K562 (cell line): Measurements from ENCODE around the gene SLC39A6. TPM values are rescaled to one million over a fixed set of nuclear protein-coding genes. Genes with fewer than 3 reads are reported as not detected.

Experiments used
- ATAC-seq: fragments of 200-7000 bp; cut with Tn5 transposase; 3 replicates; pipeline ENCODE4 v1.9.1; 2020; ENCODE audit warnings: moderate library complexity
- BruUV-seq: library from RNA; stranded (reverse); fragments of 400-500 nt; replicated peaks from 2 replicates; lab custom pipeline; 2021; lab: Mats Ljungman, UMichigan
- CTCF ChIA-PET: fragments of 300-600 bp; formaldehyde crosslinking; extraction: SDS; loops from one replicate; lab custom pipeline; 2021; ENCODE audit warnings: low intra/inter-chr PET ratio; lab: Yijun Ruan, JAX
- POLR2A ChIA-PET: fragments of 300-600, 350-650 bp; sonication (Branson Sonifier 250); formaldehyde crosslinking; extraction: SDS; loops from one replicate; lab custom pipeline; 2021; ENCODE audit warnings: antibody characterized with exemption, inconsistent platforms; lab: Yijun Ruan, JAX
- DNase-seq, 4 experiments: peaks; one replicate each; pipeline versions ENCODE4 v3.0.0 to v3.0.0-alpha.2; 2011 to 2018; ENCODE audit warnings: low spot score in 3 of 4, mixed read lengths in 3 of 4; ENCODE audit errors: extremely low read depth in 1 of 4
- FAIRE-seq: peaks from 2 replicates; lab custom pipeline; 2011; peaks lifted over from hg19 to GRCh38; lab: Jason Lieb, UNC
- H2AFZ ChIP-seq: 2 replicates; pipeline ENCODE4 v1.6.0; 2011; ENCODE audit warnings: low read depth, low read length, control low read depth, inconsistent platforms
- H3K27ac ChIP-seq: fragments of 200-600 bp; 3 replicates; pipeline ENCODE4 v1.8.0; 2011; ENCODE audit warnings: low read depth, mild to moderate bottlenecking, control low read depth, inconsistent platforms, low read length, moderate library complexity, mixed read lengths; ENCODE audit errors: extremely low read depth
- H3K27me3 ChIP-seq, 2 experiments: fragments of 300-600 bp in 1 of 2; 2 replicates in 1 of 2; 3 replicates in 1 of 2; pipeline versions ENCODE4 v1.6.0 to v1.8.0; 2011; ENCODE audit warnings: inconsistent platforms in 2 of 2, low read length in 2 of 2, mild to moderate bottlenecking in 1 of 2, mixed read lengths in 1 of 2, moderate library complexity in 1 of 2; ENCODE audit not compliant: control insufficient read depth in 2 of 2, insufficient read depth in 2 of 2
- H3K36me3 ChIP-seq: fragments of 300-600 bp; 3 replicates; pipeline ENCODE4 v1.8.0; 2011; ENCODE audit warnings: mild to moderate bottlenecking, low read length, inconsistent platforms; ENCODE audit not compliant: control insufficient read depth, insufficient read depth
- H3K4me1 ChIP-seq, 2 experiments: fragments of 200-600 bp in 1 of 2; replicated peaks in 1 of 2; 2 replicates in 1 of 2; 3 replicates in 1 of 2; pipeline versions ENCODE4 v1.5.1 to v1.8.0; 2011; ENCODE audit warnings: inconsistent platforms in 2 of 2, low read length in 2 of 2, mild to moderate bottlenecking in 1 of 2, mixed read lengths in 1 of 2, moderate library complexity in 1 of 2; ENCODE audit not compliant: control insufficient read depth in 2 of 2, insufficient read depth in 2 of 2
- H3K4me2 ChIP-seq: 2 replicates; pipeline ENCODE4 v1.6.1; 2011; ENCODE audit warnings: low read length, control low read depth, inconsistent platforms, mixed read lengths; ENCODE audit not compliant: insufficient read depth
- H3K4me3 ChIP-seq: fragments of 200-600 bp; sonication (generic), shearing (Covaris generic); 2 replicates; pipeline ENCODE4 v1.5.1; 2016; ENCODE audit warnings: control low read depth, inconsistent platforms
- H3K79me2 ChIP-seq: fragments of 200-600 bp; 3 replicates; pipeline ENCODE4 v1.8.0; 2011; ENCODE audit warnings: low read length, inconsistent platforms; ENCODE audit not compliant: control insufficient read depth, insufficient read depth
- H3K9ac ChIP-seq, 2 experiments: 2 replicates each; pipeline versions ENCODE4 v1.6.0 to v1.6.1; 2011; ENCODE audit warnings: low read depth in 2 of 2, low read length in 2 of 2, control low read depth in 1 of 2, inconsistent platforms in 1 of 2, mild to moderate bottlenecking in 1 of 2, mixed read lengths in 1 of 2; ENCODE audit not compliant: insufficient read depth in 1 of 2
- H3K9me1 ChIP-seq: one replicate; pipeline ENCODE4 v1.6.0; 2011; ENCODE audit warnings: inconsistent platforms, mild to moderate bottlenecking, low read length, moderate library complexity; ENCODE audit not compliant: control insufficient read depth, insufficient read depth
- H3K9me3 ChIP-seq: replicated peaks from 2 replicates; pipeline ENCODE4 v1.5.1; 2011; ENCODE audit warnings: low read depth, low read length, inconsistent platforms; ENCODE audit not compliant: control insufficient read depth, insufficient read depth
- H4K20me1 ChIP-seq: replicated peaks from 2 replicates; pipeline ENCODE4 v1.6.1; 2011; ENCODE audit warnings: low read length, inconsistent platforms, mixed read lengths; ENCODE audit not compliant: control insufficient read depth, insufficient read depth
- CHD4 ChIP-seq: fragments of 200-600 bp; sonication (generic); IDR thresholded peaks from 3 replicates; pipeline ENCODE4 v1.6.1; 2012; ENCODE audit warnings: low read depth, mild to moderate bottlenecking, mixed read lengths, low read length, inconsistent platforms; ENCODE audit not compliant: insufficient read depth, insufficient replicate concordance, poor library complexity, severe bottlenecking
- ZKSCAN1 ChIP-seq: fragments of 150-350 bp; IDR thresholded peaks from 2 replicates; pipeline ENCODE4 v1.6.1; 2016; ENCODE audit warnings: low read depth, low read length
- WGBS: fragments of 100-300 bp; shearing (Covaris generic); methylation state at CpG from one replicate; pipeline ENCODE4 v1.1.6; 2016; ENCODE audit warnings: low coverage, mixed read lengths; ENCODE audit not compliant: insufficient coverage; ENCODE audit errors: missing lambda C conversion rate; 5-methylcytosine and 5-hydroxymethylcytosine counted together
- in situ Hi-C: fragments of 300-500 bp; cut with MboI; formaldehyde crosslinking; loops from 4 replicates; pipeline ENCODE4 v1.15.0; 2018; ENCODE audit warnings: inconsistent platforms, mixed read lengths
- intact Hi-C: fragments of 100-400 bp; cut with micrococcal nuclease; formaldehyde crosslinking; loops from 2 replicates; pipeline ENCODE4 v1.14.2; 2022
- polyA plus RNA-seq, 8 experiments: library from polyadenylated mRNA; depleted of rRNA in 4 of 8; stranded (reverse) in 5 of 8; unstranded in 3 of 8; fragments of >200 nt; fragmentation: Nextera tagmentation in 2 of 8; fragmentation: Illumina TruSeq in 1 of 8; extraction: Ambion mirVana in 2 of 8; extraction: Trizol in 1 of 8; gene quantifications; 2 replicates each; pipeline versions ENCODE4 v1.2.1 to v1.2.3, GENCODE V29; 2011 to 2014; ENCODE audit warnings: inconsistent platforms in 1 of 8, missing spikeins in 1 of 8
- total RNA-seq, 7 experiments: library from RNA; depleted of rRNA in 6 of 7; stranded (reverse); fragments of >200 nt in 6 of 7; fragmentation: Illumina TruSeq in 2 of 7; extraction: Trizol in 2 of 7; gene quantifications; 2 replicates each; pipeline versions ENCODE4 v1.2.1 to v1.2.3, GENCODE V29; 2011 to 2021; ENCODE audit warnings: low replicate concordance in 1 of 7
- TF ChIP-seq, protein P1 (sequence below), 2 experiments: fragments of 450-650 bp in 1 of 2; sonication (generic) in 1 of 2; formaldehyde crosslinking in 1 of 2; IDR thresholded peaks; 2 replicates each; pipeline versions ENCODE4 v1.7.1 to v1.9.0; 2016 to 2022; ENCODE audit warnings: inconsistent platforms in 1 of 2, mild to moderate bottlenecking in 1 of 2, missing genetic modification reagents in 1 of 2

The SLC39A6 gene
- total and polyA plus RNA-seq, 9 of the 15 experiments (the other 6 are each of a cell fraction or from before 2014, with no cell fraction given) = 5.6 to 23.8 (median 17.4) TPM

DNA sequence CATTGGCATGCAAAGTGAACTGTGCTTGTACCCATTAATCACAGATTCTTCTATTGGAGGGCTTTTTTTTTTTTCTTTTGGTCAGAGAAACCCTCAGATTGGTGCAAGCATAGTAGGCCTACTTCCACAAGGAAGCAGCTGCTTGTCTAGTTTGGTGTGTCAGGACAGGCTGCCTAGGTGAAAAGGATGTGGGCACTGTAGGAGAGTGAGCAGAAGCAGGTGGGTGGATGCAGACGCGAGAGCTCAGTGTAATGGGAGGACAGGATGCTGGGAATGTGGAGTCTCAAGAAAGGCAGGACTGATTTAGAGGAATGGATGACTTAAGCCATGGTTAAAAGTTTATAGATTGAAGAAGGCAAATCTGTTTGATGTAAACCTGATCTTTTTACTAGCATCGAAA lies 3.6 kb upstream of the SLC39A6 start:
- no peak overlapping the region for H2AFZ ChIP-seq
- ChIA-PET CTCF (no interaction called here), POLR2A (interaction anchor here (0.6 to 0.7 kb wide), 2 partner anchors 13 to 1765 kb away, joined by 3 to 4 read pairs; no protein-coding TSS in a partner anchor)
- H3K4me1 ChIP-seq = peaks cover 27 to 32% of the 10 kb centered on the region in 2 experiments; a peak in 4 of 5 replicates
- DNase-seq = no peak
- in situ Hi-C loops = no loop called here
- ATAC-seq = no peak
- no peaks in the 10 kb centered on the region for H3K27me3 ChIP-seq
- no peak overlapping the region for H3K4me3 ChIP-seq
- peaks cover 62% of the 10 kb centered on the region for H3K36me3 ChIP-seq
- no peak for FAIRE-seq
- peaks cover 7% of the 10 kb centered on the region for H3K9me1 ChIP-seq
- peaks cover 13% of the 10 kb centered on the region for H4K20me1 ChIP-seq
- no peak overlapping the region for H3K27ac ChIP-seq
- no peaks in the 10 kb centered on the region for H3K9me3 ChIP-seq
- TF ChIP-seq ZKSCAN1 = peak; percentile 50; the same call in 1 of the 2 replicates
- no peak for TF ChIP-seq CHD4
- intact Hi-C loops = no loop called here
- H3K4me2 ChIP-seq = peak overlapping the region; percentile 22; the same call in 1 of the 2 replicates
- no peak overlapping the region for H3K9ac ChIP-seq
- H3K79me2 ChIP-seq = peaks cover 78% of the 10 kb centered on the region
- no TSS peak for BruUV-seq
- WGBS = 81% methylated on average over 3 of the region's 3 CpGs

DNA sequence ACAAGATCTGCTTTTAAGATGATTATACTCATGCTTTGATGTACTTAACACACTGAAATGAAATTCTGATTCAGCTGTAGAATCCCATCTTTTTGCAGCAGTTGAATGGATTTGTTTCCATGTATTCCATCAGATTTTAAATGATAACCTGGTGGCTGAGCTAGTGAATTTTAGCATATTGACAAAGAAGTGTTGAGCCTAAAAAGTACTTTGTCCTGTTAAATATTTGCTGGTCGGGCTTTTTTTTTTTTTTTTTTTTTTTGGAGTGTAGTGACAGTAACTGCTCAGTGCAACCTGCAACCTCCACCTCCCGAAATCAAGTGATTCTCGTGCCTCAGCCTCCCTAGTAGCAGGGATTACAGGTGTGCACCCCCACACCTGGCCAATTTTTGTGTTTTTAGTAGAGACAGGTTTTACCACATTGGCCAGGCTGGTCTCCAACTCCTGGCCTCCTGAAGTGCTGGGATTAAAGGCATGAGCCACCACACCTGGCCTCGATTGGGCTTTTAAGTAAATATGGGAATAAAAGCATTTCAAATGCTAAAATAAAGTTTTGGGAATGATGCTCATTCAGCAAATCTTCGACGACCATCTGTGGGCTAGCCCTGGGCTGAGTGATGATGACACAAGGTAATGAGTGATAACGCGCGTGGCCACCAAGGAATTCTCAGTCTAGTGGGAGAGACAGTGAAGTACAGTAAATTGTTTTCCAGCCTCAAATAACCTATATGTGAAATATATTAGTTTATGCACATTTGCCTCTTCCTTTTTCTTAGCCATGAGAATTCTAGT lies 2.7 kb upstream of the SLC39A6 start:
- intact Hi-C loops (no loop called here), in situ Hi-C loops (no loop called here)
- H3K4me3 ChIP-seq = peak overlapping the region; percentile 91; the same call in 1 of the 2 replicates
- 32% methylated on average over 9 of the region's 9 CpGs for WGBS
- H2AFZ ChIP-seq = no peak overlapping the region
- POLR2A ChIA-PET = interaction anchor here (0.7 to 2.2 kb wide), 2 partner anchors 11 to 13 kb away, joined by 4 to 12 read pairs; no protein-coding TSS in a partner anchor
- no TSS peak for BruUV-seq
- H3K9me1 ChIP-seq = peaks cover 7% of the 10 kb centered on the region
- FAIRE-seq = peak; percentile 44
- peaks cover 13% of the 10 kb centered on the region for H4K20me1 ChIP-seq
- no peak overlapping the region for H3K9ac ChIP-seq
- no peak for ATAC-seq
- peaks cover 79% of the 10 kb centered on the region for H3K79me2 ChIP-seq
- no peak overlapping the region for H3K27ac ChIP-seq
- H3K36me3 ChIP-seq = peaks cover 54% of the 10 kb centered on the region; the same call in 2 of the 3 replicates
- H3K9me3 ChIP-seq = no peaks in the 10 kb centered on the region
- CTCF ChIA-PET = no interaction called here
- H3K4me1 ChIP-seq = peaks cover 27 to 32% of the 10 kb centered on the region in 2 experiments; a peak in 4 of 5 replicates
- no peaks in the 10 kb centered on the region for H3K27me3 ChIP-seq
- H3K4me2 ChIP-seq = peak overlapping the region; percentile 96
- DNase-seq = peak in 2 of 4 experiments; percentile 31 to 53
- TF ChIP-seq, protein P1, sequence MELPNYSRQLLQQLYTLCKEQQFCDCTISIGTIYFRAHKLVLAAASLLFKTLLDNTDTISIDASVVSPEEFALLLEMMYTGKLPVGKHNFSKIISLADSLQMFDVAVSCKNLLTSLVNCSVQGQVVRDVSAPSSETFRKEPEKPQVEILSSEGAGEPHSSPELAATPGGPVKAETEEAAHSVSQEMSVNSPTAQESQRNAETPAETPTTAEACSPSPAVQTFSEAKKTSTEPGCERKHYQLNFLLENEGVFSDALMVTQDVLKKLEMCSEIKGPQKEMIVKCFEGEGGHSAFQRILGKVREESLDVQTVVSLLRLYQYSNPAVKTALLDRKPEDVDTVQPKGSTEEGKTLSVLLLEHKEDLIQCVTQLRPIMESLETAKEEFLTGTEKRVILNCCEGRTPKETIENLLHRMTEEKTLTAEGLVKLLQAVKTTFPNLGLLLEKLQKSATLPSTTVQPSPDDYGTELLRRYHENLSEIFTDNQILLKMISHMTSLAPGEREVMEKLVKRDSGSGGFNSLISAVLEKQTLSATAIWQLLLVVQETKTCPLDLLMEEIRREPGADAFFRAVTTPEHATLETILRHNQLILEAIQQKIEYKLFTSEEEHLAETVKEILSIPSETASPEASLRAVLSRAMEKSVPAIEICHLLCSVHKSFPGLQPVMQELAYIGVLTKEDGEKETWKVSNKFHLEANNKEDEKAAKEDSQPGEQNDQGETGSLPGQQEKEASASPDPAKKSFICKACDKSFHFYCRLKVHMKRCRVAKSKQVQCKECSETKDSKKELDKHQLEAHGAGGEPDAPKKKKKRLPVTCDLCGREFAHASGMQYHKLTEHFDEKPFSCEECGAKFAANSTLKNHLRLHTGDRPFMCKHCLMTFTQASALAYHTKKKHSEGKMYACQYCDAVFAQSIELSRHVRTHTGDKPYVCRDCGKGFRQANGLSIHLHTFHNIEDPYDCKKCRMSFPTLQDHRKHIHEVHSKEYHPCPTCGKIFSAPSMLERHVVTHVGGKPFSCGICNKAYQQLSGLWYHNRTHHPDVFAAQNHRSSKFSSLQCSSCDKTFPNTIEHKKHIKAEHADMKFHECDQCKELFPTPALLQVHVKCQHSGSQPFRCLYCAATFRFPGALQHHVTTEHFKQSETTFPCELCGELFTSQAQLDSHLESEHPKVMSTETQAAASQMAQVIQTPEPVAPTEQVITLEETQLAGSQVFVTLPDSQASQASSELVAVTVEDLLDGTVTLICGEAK (IDR thresholded peaks at IDR 0.05) = peak; percentile 73
- TF ChIP-seq, protein P1 (CRISPR knock-in tag; IDR thresholded peaks at IDR 0.05) = no peak
